Cardiac septum (tissue), 1 donor: ENCODE data around the gene ZNF385A. TPM values are rescaled to one million over a fixed set of nuclear protein-coding genes. Genes with fewer than 3 reads are reported as not detected.
"Not testable (repeated sequence)": the region's sequence is repeated elsewhere in the genome, so short reads cannot be mapped to it uniquely, and the experiment has no call there.

Experiments used
- DNase-seq: peaks from one replicate; pipeline ENCODE4 v3.0.0-alpha.2; 2020; ENCODE audit warnings: low spot score
- intact Hi-C: fragments of 100-400 bp; cut with DNase I; formaldehyde crosslinking; loops from one replicate; pipeline ENCODE4 v1.14.0; 2022
- microRNA-seq: library from miRNA; unstranded; fragments of <30 nt; microRNA quantifications from one replicate; pipeline ENCODE4 v1.2.0, GENCODE V29; 2020
- total RNA-seq: library from RNA; stranded (reverse); fragmentation: NEBNext Ultra II Directional; extraction: Animal tissue kit (Norgen Biotek cat#: 25700); gene quantifications from one replicate; pipeline ENCODE4 v1.2.1, GENCODE V29; 2021
- donor health status: DM: no; HTN: no; CAD: no.

Gene ZNF385A
- total RNA-seq, 1 donor from 2014 or later = 4.8 TPM

GRCh38 chr12:54340846-54341245, 43.7 kb downstream of the ZNF385A start:
- intact Hi-C loops = no loop called here
- no peak for DNase-seq

- no peak for DNase-seq
Measured at GRCh38 chr12:54338698-54339296, 45.7 kb downstream of the ZNF385A start.

GRCh38 chr12:54337854-54338650, 46.5 kb downstream of the ZNF385A start:
- DNase-seq = no peak
- intact Hi-C loops = loop anchor here (1.0 kb wide), 1 partner anchor 21 kb away; no protein-coding TSS in a partner anchor

More at GRCh38 chr12:54338698-54339296, 45.7 kb downstream of the ZNF385A start:
- intact Hi-C loops = no loop called here

- no peak for DNase-seq
- intact Hi-C loops = loop anchor here (1.0 kb wide), 1 partner anchor 22 kb away; no protein-coding TSS in a partner anchor
Measured at GRCh38 chr12:54337280-54337842, 47.2 kb downstream of the ZNF385A start.

- intact Hi-C loops = no loop called here
- no peak for DNase-seq
Measured at GRCh38 chr12:54333420-54334034, 51.0 kb downstream of the ZNF385A start.

GRCh38 chr12:54331461-54331860, 53.1 kb downstream of the ZNF385A start:
- intact Hi-C loops = no loop called here
- DNase-seq = no peak

GRCh38 chr12:54330442-54330841, 54.1 kb downstream of the ZNF385A start:
- no peak for DNase-seq
- intact Hi-C loops = no loop called here

- intact Hi-C loops = no loop called here
Measured at GRCh38 chr12:54329759-54330158, 54.8 kb downstream of the ZNF385A start.

GRCh38 chr12:54328595-54329337, 55.8 kb downstream of the ZNF385A start:
- intact Hi-C loops = no loop called here
- DNase-seq = no peak

More at GRCh38 chr12:54329759-54330158, 54.8 kb downstream of the ZNF385A start:
- no peak for DNase-seq

- intact Hi-C loops, DNase-seq: not testable (repeated sequence)
Measured at GRCh38 chr12:54325442-54326109, 59.0 kb downstream of the ZNF385A start.

GRCh38 chr12:54324617-54325441, 59.7 kb downstream of the ZNF385A start, which contains the start of gene COPZ1:
Gene COPZ1, plus strand, starts transcription at chr12:54325131. Its CDS starts 33 bp downstream, at chr12:54325164.
- intact Hi-C loops = loop anchor here (5.0 kb wide), 2 partner anchors 43 to 83 kb away; partner anchors contain the start of genes CBX5 and HNRNPA1
- peak; percentile 97 for DNase-seq

GRCh38 chr12:54321363-54321762, 63.2 kb downstream of the ZNF385A start:
- no peak for DNase-seq
- intact Hi-C loops = loop anchor here (5.0 kb wide), 2 partner anchors 39 to 79 kb away; partner anchors contain the start of genes CBX5 and HNRNPA1

Small RNAs within 50 kb of the gene (microRNA-seq; reads per million reads assigned to microRNA genes)
- gene MIR148B = 207 reads per million, percentile 66 among the genes with 10 or more reads in this experiment

Other genes with a start within 250 kb of the ZNF385A start
- 15.3 TPM for gene SMUG1, start 195.7 kb downstream of the ZNF385A start, total RNA-seq
- 39.5 TPM for gene CBX5, start 104.6 kb downstream of the ZNF385A start, total RNA-seq
- 439 TPM for gene HNRNPA1, start 104.0 kb downstream of the ZNF385A start, total RNA-seq
- gene NFE2, start 83.7 kb downstream of the ZNF385A start, total RNA-seq = 1.2 TPM
- gene COPZ1, start 59.6 kb downstream of the ZNF385A start, total RNA-seq = 106 TPM
- 0.22 TPM for gene GPR84, start 20.2 kb downstream of the ZNF385A start, total RNA-seq
- gene ITGA5, start 34.5 kb upstream of the ZNF385A start, total RNA-seq = 48.2 TPM
- not detected for gene GTSF1, start 88.9 kb upstream of the ZNF385A start, total RNA-seq
- gene NCKAP1L, start 113.0 kb upstream of the ZNF385A start, total RNA-seq = 4.5 TPM
- 2.4 TPM for gene PDE1B, start 164.9 kb upstream of the ZNF385A start, total RNA-seq
- gene PPP1R1A, start 203.9 kb upstream of the ZNF385A start, total RNA-seq = 37.9 TPM